H1 (cell line): ENCODE data around the gene PRADC1. TPM values are rescaled to one million over a fixed set of nuclear protein-coding genes. Genes with fewer than 3 reads are reported as not detected.

Experiments used
- ASH2L ChIP-seq: fragments of 200-600, 300-600 bp; sonication (generic); IDR thresholded peaks from one replicate; pipeline ENCODE4 v1.7.1; 2017; ENCODE audit warnings: low read length
- CBX8 ChIP-seq: fragments of 300-800, 300-1000 bp; sonication (generic); IDR thresholded peaks from 2 replicates; pipeline ENCODE4 v1.7.1; 2016; ENCODE audit warnings: low read depth, low read length, borderline replicate concordance
- CHD1 ChIP-seq: IDR thresholded peaks from 2 replicates; pipeline ENCODE4 v1.6.1; 2012; ENCODE audit warnings: low read depth, low read length, improper control_type of control experiment
- CTCF ChIP-seq, 3 experiments: IDR thresholded peaks; 1 replicate in 2 of 3; 2 replicates in 1 of 3; pipeline versions ENCODE4 v1.5.1 to v1.6.1; 2011; ENCODE audit warnings: low read length in 3 of 3, mild to moderate bottlenecking in 3 of 3, inconsistent platforms in 2 of 3, low read depth in 1 of 3, moderate library complexity in 1 of 3; ENCODE audit not compliant: insufficient read depth in 1 of 3; ENCODE audit errors: control extremely low read depth in 1 of 3
- EZH2 ChIP-seq: fragments of 200-600 bp; sonication (generic); IDR thresholded peaks from 2 replicates; pipeline ENCODE4 v1.7.1; 2012; ENCODE audit warnings: low read depth, mild to moderate bottlenecking, moderate library complexity, low read length, inconsistent platforms; ENCODE audit not compliant: severe bottlenecking
- MAX ChIP-seq: IDR thresholded peaks from 2 replicates; pipeline ENCODE4 v1.6.1; 2012; ENCODE audit warnings: inconsistent platforms
- SIN3A ChIP-seq, 2 experiments: IDR thresholded peaks in 1 of 2; conservative IDR thresholded peaks in 1 of 2; 2 replicates each; pipeline ENCODE4 v1.6.1; 2011 to 2012; ENCODE audit warnings: low read length in 2 of 2, improper control_type of control experiment in 1 of 2, low read depth in 1 of 2, mild to moderate bottlenecking in 1 of 2
- SIX5 ChIP-seq: IDR thresholded peaks from 2 replicates; pipeline ENCODE4 v1.6.1; 2011; ENCODE audit warnings: mild to moderate bottlenecking, low read depth, low read length
- TCF12 ChIP-seq: IDR thresholded peaks from 2 replicates; pipeline ENCODE4 v1.6.1; 2011; ENCODE audit warnings: low read depth, mild to moderate bottlenecking, low read length
- polyA plus RNA-seq, 7 experiments: library from polyadenylated mRNA; depleted of rRNA in 3 of 7; stranded (reverse) in 5 of 7; unstranded in 2 of 7; fragments of >200 nt in 5 of 7; fragments of 200-250 nt in 2 of 7; gene quantifications; 1 replicate in 5 of 7; 2 replicates in 1 of 7; 4 replicates in 1 of 7; pipeline versions ENCODE4 v1.2.1 to v1.2.3, GENCODE V29; 2011 to 2013; ENCODE audit warnings: missing spikeins in 2 of 7, mixed read lengths in 2 of 7
- total RNA-seq: library from RNA; stranded (reverse); fragmentation: NEBNext Ultra II Directional; extraction: Animal tissue kit (Norgen Biotek cat#: 25700); gene quantifications from 2 replicates; pipeline ENCODE4 v1.2.1, GENCODE V29; 2021

PRADC1 gene
- total and polyA plus RNA-seq, 2 of the 8 experiments (the other 6 are each of a cell fraction or from before 2014, with no cell fraction given): 8.9 to 13.1 TPM

- peak; percentile 85 to 98 (median 97) for TF ChIP-seq CTCF (IDR thresholded peaks at IDR 0.05; ENCODE audit: control extremely low read depth in 1 of 3, insufficient read depth in 1 of 3, low read depth in 1 of 3, low read length in 3 of 3)
- no peak for TF ChIP-seq SIN3A (conservative IDR thresholded peaks at IDR 0.05 in 1 of 2, IDR thresholded peaks at IDR 0.05 in 1 of 2; ENCODE audit: low read depth in 1 of 2, low read length in 2 of 2)
- no peak for TF ChIP-seq CHD1
- no peak for TF ChIP-seq SIX5
- TF ChIP-seq MAX: no peak
- TF ChIP-seq ASH2L: peak; percentile 3
- TF ChIP-seq TCF12: 0 out of 2 replicates have a peak, but pooled peaks have one; percentile 34
- peak; percentile 16 for TF ChIP-seq EZH2
- TF ChIP-seq CBX8: no peak
Measured at GRCh38 chr2:73212448-73213176, 20.4 kb downstream of the PRADC1 start (continued).
